ENCODE measurements around the gene POLR1E. TPM values are rescaled to one million over a fixed set of nuclear protein-coding genes. Genes with fewer than 3 reads are reported as not detected.

POLR1E gene
- polyA plus RNA-seq, 1 experiment, result 21.6 TPM

- Histone ChIP-seq H3K36me3 (ENCODE audit: control insufficient read depth, insufficient read depth, low read length) (peaks cover 18% of the 10 kb centered on the region), H3K4me3 (ENCODE audit: low read depth, low read length) (no peak overlapping the region), H3K27me3 (ENCODE audit: control insufficient read depth, insufficient read depth, low read length) (no peaks in the 10 kb centered on the region)
- ChIA-PET CTCF (interaction anchor here (1.1 kb wide), 1 partner anchor 21 kb away, joined by 4 read pairs; no protein-coding TSS in a partner anchor), POLR2A (no interaction called here)
- DNase-seq (ENCODE audit: low read depth), result no peak
- no peak for TF ChIP-seq CTCF (IDR thresholded peaks at IDR 0.05; ENCODE audit: insufficient read depth, low read depth, low read length)
Observed at GRCh38 chr9:37523916-37524315, 38.2 kb downstream of the POLR1E start.

GRCh38 chr9:37528652-37529471 is 43.1 kb downstream of the POLR1E start:
- Histone ChIP-seq H3K36me3 (ENCODE audit: control insufficient read depth, insufficient read depth, low read length) (peaks cover 6% of the 10 kb centered on the region), H3K27me3 (ENCODE audit: control insufficient read depth, insufficient read depth, low read length) (no peaks in the 10 kb centered on the region), H3K4me3 (ENCODE audit: low read depth, low read length) (no peak overlapping the region)
- POLR2A ChIA-PET, result no interaction called here
- CTCF ChIA-PET, result no interaction called here
- TF ChIP-seq CTCF (IDR thresholded peaks at IDR 0.05; ENCODE audit: insufficient read depth, low read depth, low read length), result no peak
- no peak for DNase-seq (ENCODE audit: low read depth)

- H3K36me3 ChIP-seq (ENCODE audit: control insufficient read depth, insufficient read depth, low read length), result peaks cover 3% of the 10 kb centered on the region; the same call in 1 of the 2 replicates
- POLR2A ChIA-PET, result no interaction called here
- TF ChIP-seq CTCF (IDR thresholded peaks at IDR 0.05; ENCODE audit: insufficient read depth, low read depth, low read length), result no peak
- no peaks in the 10 kb centered on the region for H3K27me3 ChIP-seq (ENCODE audit: control insufficient read depth, insufficient read depth, low read length)
- no peak for DNase-seq (ENCODE audit: low read depth)
- CTCF ChIA-PET, result no interaction called here
- H3K4me3 ChIP-seq (ENCODE audit: low read depth, low read length), result no peak overlapping the region
Observed at GRCh38 chr9:37531699-37532098, 46.0 kb downstream of the POLR1E start.

GRCh38 chr9:37534412-37534811 is 48.7 kb downstream of the POLR1E start:
- no peak for TF ChIP-seq CTCF (IDR thresholded peaks at IDR 0.05; ENCODE audit: insufficient read depth, low read depth, low read length)
- no peak overlapping the region for H3K4me3 ChIP-seq (ENCODE audit: low read depth, low read length)
- DNase-seq (ENCODE audit: low read depth), result no peak
- ChIA-PET CTCF (no interaction called here), POLR2A (no interaction called here)
- peaks cover 10% of the 10 kb centered on the region for H3K36me3 ChIP-seq (ENCODE audit: control insufficient read depth, insufficient read depth, low read length)
- no peaks in the 10 kb centered on the region for H3K27me3 ChIP-seq (ENCODE audit: control insufficient read depth, insufficient read depth, low read length)

GRCh38 chr9:37534901-37535300 is 49.2 kb downstream of the POLR1E start:
- Histone ChIP-seq H3K36me3 (ENCODE audit: control insufficient read depth, insufficient read depth, low read length) (peaks cover 10% of the 10 kb centered on the region), H3K4me3 (ENCODE audit: low read depth, low read length) (no peak overlapping the region), H3K27me3 (ENCODE audit: control insufficient read depth, insufficient read depth, low read length) (no peaks in the 10 kb centered on the region)
- DNase-seq (ENCODE audit: low read depth), result no peak
- no peak for TF ChIP-seq CTCF (IDR thresholded peaks at IDR 0.05; ENCODE audit: insufficient read depth, low read depth, low read length)
- ChIA-PET CTCF (no interaction called here), POLR2A (no interaction called here)
